HepG2 (cell line): ENCODE measurements around the gene TBC1D1. TPM values are rescaled to one million over a fixed set of nuclear protein-coding genes. Genes with fewer than 3 reads are reported as not detected.

Experiments used
- ATAC-seq: fragments of 200-7000 bp; cut with Tn5 transposase; 3 replicates; pipeline ENCODE4 v1.9.1; 2020; ENCODE audit warnings: mild to moderate bottlenecking, moderate library complexity
- BruUV-seq: library from RNA; stranded (reverse); fragments of 400-500 nt; replicated peaks from 2 replicates; lab custom pipeline; 2021; lab: Mats Ljungman, UMichigan
- CTCF ChIA-PET: fragments of 300-600 bp; formaldehyde crosslinking; extraction: SDS; loops from one replicate; lab custom pipeline; 2021; ENCODE audit warnings: low total read pairs, inconsistent platforms, low intra/inter-chr PET ratio; lab: Yijun Ruan, JAX
- POLR2A ChIA-PET: fragments of 350-600 bp; sonication (Branson Sonifier 250); formaldehyde crosslinking; loops from one replicate; lab custom pipeline; 2020; ENCODE audit warnings: antibody characterized with exemption, inconsistent platforms; lab: Yijun Ruan, JAX
- DNase-seq: peaks from one replicate; pipeline ENCODE4 v3.0.0-alpha.2; 2015; ENCODE audit warnings: low spot score
- FAIRE-seq: peaks from 3 replicates; lab custom pipeline; 2011; peaks lifted over from hg19 to GRCh38; lab: Jason Lieb, UNC
- H2AFZ ChIP-seq: one replicate; pipeline ENCODE4 v1.6.1; 2011; ENCODE audit warnings: low read length, inconsistent platforms
- H3K27ac ChIP-seq: fragments of 300-600 bp; 3 replicates; pipeline ENCODE4 v1.8.0; 2011; ENCODE audit warnings: mixed run types, mild to moderate bottlenecking, mixed read lengths, low read length, inconsistent platforms; ENCODE audit not compliant: insufficient read depth; ENCODE audit errors: extremely low read length
- H3K27me3 ChIP-seq, 2 experiments: fragments of 200-600 bp in 1 of 2; 2 replicates in 1 of 2; 3 replicates in 1 of 2; pipeline versions ENCODE4 v1.6.0 to v1.8.0; 2011; ENCODE audit warnings: low read length in 2 of 2, mild to moderate bottlenecking in 2 of 2, moderate library complexity in 2 of 2, inconsistent platforms in 1 of 2; ENCODE audit not compliant: insufficient read depth in 2 of 2, control insufficient read depth in 1 of 2
- H3K36me3 ChIP-seq, 2 experiments: fragments of 200-600 bp in 1 of 2; replicated peaks in 1 of 2; 2 replicates in 1 of 2; 3 replicates in 1 of 2; pipeline versions ENCODE4 v1.5.1 to v1.8.0; 2011; ENCODE audit warnings: low read length in 2 of 2, inconsistent platforms in 1 of 2; ENCODE audit not compliant: insufficient read depth in 2 of 2, control insufficient read depth in 1 of 2
- H3K4me1 ChIP-seq: 2 replicates; pipeline ENCODE4 v1.5.1; 2012; ENCODE audit warnings: low read length, inconsistent platforms; ENCODE audit not compliant: insufficient read depth
- H3K4me2 ChIP-seq: 2 replicates; pipeline ENCODE4 v1.6.0; 2011; ENCODE audit warnings: low read depth, low read length, inconsistent platforms
- H3K4me3 ChIP-seq, 3 experiments: fragments of 200-600 bp in 1 of 3; sonication (generic), shearing (Covaris generic) in 1 of 3; replicated peaks in 1 of 3; 2 replicates each; pipeline ENCODE4 v1.5.1; 2011 to 2016; ENCODE audit warnings: low read length in 3 of 3, inconsistent platforms in 2 of 3, low read depth in 2 of 3, mild to moderate bottlenecking in 2 of 3, control low read depth in 1 of 3, mixed read lengths in 1 of 3; ENCODE audit not compliant: insufficient read depth in 1 of 3
- H3K79me2 ChIP-seq: one replicate; pipeline ENCODE4 v1.6.1; 2011; ENCODE audit warnings: low read length, inconsistent platforms; ENCODE audit not compliant: insufficient read depth
- H3K9ac ChIP-seq: 2 replicates; pipeline ENCODE4 v1.6.0; 2011; ENCODE audit warnings: mild to moderate bottlenecking, low read depth, low read length, inconsistent platforms; ENCODE audit not compliant: insufficient read depth
- H3K9me3 ChIP-seq: 2 replicates; pipeline ENCODE4 v1.5.1; 2012; ENCODE audit warnings: mild to moderate bottlenecking, low read length
- H4K20me1 ChIP-seq: 2 replicates; pipeline ENCODE4 v1.6.0; 2011; ENCODE audit warnings: inconsistent platforms, mild to moderate bottlenecking, low read length, moderate library complexity; ENCODE audit not compliant: insufficient read depth
- AGO1 ChIP-seq: fragments of 200-400 bp; formaldehyde crosslinking; IDR thresholded peaks from 2 replicates; pipeline ENCODE4 v1.6.1; 2017; ENCODE audit warnings: mild to moderate bottlenecking, low read depth, low read length, moderate library complexity; ENCODE audit not compliant: poor library complexity, severe bottlenecking
- CBX1 ChIP-seq: IDR thresholded peaks from one replicate; pipeline ENCODE4 v1.6.1; 2016; ENCODE audit warnings: antibody characterized with exemption, low read depth
- MED8 ChIP-seq: sonication (generic); formaldehyde crosslinking; IDR thresholded peaks from 2 replicates; pipeline ENCODE4 v1.8.1; 2023; ENCODE audit warnings: mild to moderate bottlenecking, missing genetic modification reagents; ENCODE audit not compliant: insufficient replicate concordance
- MZF1 ChIP-seq: sonication (generic); formaldehyde crosslinking; IDR thresholded peaks from 2 replicates; pipeline ENCODE4 v1.8.1; 2023; ENCODE audit warnings: mild to moderate bottlenecking, missing genetic modification reagents, borderline replicate concordance
- ZFYVE20 ChIP-seq: sonication (generic); formaldehyde crosslinking; IDR thresholded peaks from 2 replicates; pipeline ENCODE4 v1.8.0; 2023; ENCODE audit warnings: low read depth, mild to moderate bottlenecking, moderate library complexity, missing genetic modification reagents, borderline replicate concordance
- ZNF567 ChIP-seq: sonication (generic); formaldehyde crosslinking; IDR thresholded peaks from 2 replicates; pipeline ENCODE4 v1.8.1; 2023; ENCODE audit warnings: mild to moderate bottlenecking, missing genetic modification reagents, borderline replicate concordance
- ZNF616 ChIP-seq: sonication (generic); formaldehyde crosslinking; IDR thresholded peaks from 2 replicates; pipeline ENCODE4 v1.5.0; 2020; ENCODE audit warnings: low read depth, mild to moderate bottlenecking, missing genetic modification reagents
- ZNF792 ChIP-seq: IDR thresholded peaks from 2 replicates; pipeline ENCODE4 v1.6.1; 2016
- ZNF883 ChIP-seq: sonication (generic); formaldehyde crosslinking; IDR thresholded peaks from 2 replicates; pipeline ENCODE4 v1.5.1; 2020; ENCODE audit warnings: mild to moderate bottlenecking, missing genetic modification reagents; ENCODE audit errors: not compliant biosample characterization
- WGBS: methylation state at CpG from one replicate; pipeline ENCODE4 v1.1.6; 2017; ENCODE audit warnings: low lambda C conversion rate; 5-methylcytosine and 5-hydroxymethylcytosine counted together
- in situ Hi-C: cut with HindIII; loops from 2 replicates; pipeline ENCODE4 v1.10.0; 2017; ENCODE audit warnings: low pct_unique_long_range_greater_than_20kb; ENCODE audit not compliant: extremely low pct_ligation_motif_present
- intact Hi-C: fragments of 100-400 bp; cut with micrococcal nuclease; formaldehyde crosslinking; loops from one replicate; pipeline ENCODE4 v1.10.0; 2022; ENCODE audit not compliant: unreplicated experiment
- polyA plus RNA-seq, 8 experiments: library from polyadenylated mRNA; depleted of rRNA in 3 of 8; stranded (reverse) in 7 of 8; unstranded in 1 of 8; fragments of >200 nt; fragmentation: Illumina TruSeq in 4 of 8; extraction: Trizol in 4 of 8; gene quantifications; 2 replicates each; pipeline versions ENCODE4 v1.2.1 to v1.2.3, GENCODE V29; 2011 to 2016; ENCODE audit warnings: low read depth in 4 of 8, missing spikeins in 1 of 8, mixed read lengths in 1 of 8; ENCODE audit not compliant: insufficient read depth in 1 of 8
- total RNA-seq, 5 experiments: library from RNA; depleted of rRNA; stranded (reverse); fragments of >200 nt; fragmentation: Illumina TruSeq; extraction: Trizol; gene quantifications; 2 replicates each; pipeline ENCODE4 v1.2.3, GENCODE V29; 2016; ENCODE audit warnings: low read depth in 1 of 5
- TF ChIP-seq, protein P1 (sequence below): sonication (generic); formaldehyde crosslinking; IDR thresholded peaks from 2 replicates; pipeline ENCODE4 v1.8.0; 2023; ENCODE audit warnings: mild to moderate bottlenecking, missing genetic modification reagents

TBC1D1 gene
- total and polyA plus RNA-seq, 2 of the 13 experiments (the other 11 are each of a cell fraction or from before 2014, with no cell fraction given), result 37.3 to 62.8 TPM

DNA sequence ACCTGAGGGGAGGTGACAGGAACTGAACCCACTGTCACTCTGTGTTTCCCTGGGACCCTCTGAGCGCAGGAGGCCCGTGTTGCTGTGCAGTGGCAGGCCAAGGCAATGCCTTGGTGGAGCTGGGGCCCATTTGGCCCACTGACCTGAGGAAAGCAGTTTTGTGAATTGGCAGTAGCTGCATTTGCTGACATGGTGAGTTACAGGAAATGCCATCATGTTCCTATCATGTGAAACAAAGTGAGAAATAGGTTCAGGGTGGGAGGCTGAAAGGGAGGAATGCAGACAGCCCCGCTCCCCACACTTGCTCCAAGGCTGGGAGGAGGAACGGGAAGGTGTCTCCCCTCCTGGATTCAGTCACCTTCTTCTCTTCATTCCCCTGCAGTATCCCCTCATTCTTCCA lies 215.4 kb downstream of the TBC1D1 start:
- ChIA-PET CTCF (no interaction called here), POLR2A (no interaction called here)
- WGBS, result 98% methylated on average over 4 of the region's 4 CpGs
- Histone ChIP-seq H3K4me3 (no peak overlapping the region), H3K79me2 (no peaks in the 10 kb centered on the region), H3K4me2 (no peak overlapping the region), H3K4me1 (peaks cover 30% of the 10 kb centered on the region), H4K20me1 (no peaks in the 10 kb centered on the region), H3K9me3 (no peaks in the 10 kb centered on the region), H2AFZ (no peak overlapping the region), H3K27me3 (no peaks in the 10 kb centered on the region; a peak in 1 of 5 replicates), H3K36me3 (peaks cover 7 to 8% of the 10 kb centered on the region in 2 experiments; a peak in 3 of 5 replicates), H3K9ac (no peak overlapping the region), H3K27ac (no peak overlapping the region)
- in situ Hi-C loops (no loop called here), intact Hi-C loops (no loop called here)
- TF ChIP-seq AGO1 (no peak), MED8 (CRISPR knock-in tag) (no peak), ZNF616 (CRISPR knock-in tag) (no peak), ZNF792 (no peak), ZFYVE20 (CRISPR knock-in tag) (no peak), CBX1 (no peak), ZNF567 (no peak), MZF1 (CRISPR knock-in tag) (no peak), ZNF883 (CRISPR knock-in tag) (no peak)
- TF ChIP-seq, protein P1, sequence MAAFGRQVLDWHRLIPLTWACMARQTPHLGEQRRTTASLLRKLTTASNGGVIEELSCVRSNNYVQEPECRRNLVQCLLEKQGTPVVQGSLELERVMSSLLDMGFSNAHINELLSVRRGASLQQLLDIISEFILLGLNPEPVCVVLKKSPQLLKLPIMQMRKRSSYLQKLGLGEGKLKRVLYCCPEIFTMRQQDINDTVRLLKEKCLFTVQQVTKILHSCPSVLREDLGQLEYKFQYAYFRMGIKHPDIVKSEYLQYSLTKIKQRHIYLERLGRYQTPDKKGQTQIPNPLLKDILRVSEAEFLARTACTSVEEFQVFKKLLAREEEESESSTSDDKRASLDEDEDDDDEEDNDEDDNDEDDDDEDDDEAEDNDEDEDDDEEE (CRISPR knock-in tag), result no peak
- no TSS peak for BruUV-seq
- no peak for FAIRE-seq
- no peak for DNase-seq
- ATAC-seq, result no peak
